Lung (tissue), 12 donors: ENCODE data around the gene COL18A1. TPM values are rescaled to one million over a fixed set of nuclear protein-coding genes. Genes with fewer than 3 reads are reported as not detected.
A peak's percentile ranks its signal among the peaks of the same experiment; 100 is the strongest.

Experiments
- ATAC-seq: fragments of 200-7000 bp; cut with Tn5 transposase; one replicate; pipeline ENCODE4 v1.9.1; 2020; ENCODE audit warnings: moderate number of reproducible peaks; ENCODE audit not compliant: insufficient read depth, low FRiP score
- DNase-seq, 3 donors: peaks; one replicate each; pipeline ENCODE4 v3.0.0-alpha.2; 2013 to 2017
- H3K27ac ChIP-seq, 2 donors: one replicate each; pipeline ENCODE4 v1.5.1; 2013; ENCODE audit warnings: mild to moderate bottlenecking in 2 of 2, moderate library complexity in 2 of 2, control low read depth in 1 of 2, inconsistent platforms in 1 of 2, low read depth in 1 of 2, low read length in 1 of 2
- H3K27me3 ChIP-seq, 3 donors: one replicate each; pipeline ENCODE4 v1.5.1; 2013; ENCODE audit warnings: low read length in 2 of 3; ENCODE audit not compliant: control insufficient read depth in 3 of 3, insufficient read depth in 3 of 3
- H3K36me3 ChIP-seq, 4 donors: one replicate each; pipeline ENCODE4 v1.5.1; 2013; ENCODE audit warnings: low read length in 4 of 4, mild to moderate bottlenecking in 1 of 4, moderate library complexity in 1 of 4; ENCODE audit not compliant: control insufficient read depth in 4 of 4, insufficient read depth in 4 of 4
- H3K4me1 ChIP-seq, 5 donors: one replicate each; pipeline ENCODE4 v1.5.1; 2013; ENCODE audit warnings: low read length in 5 of 5, mild to moderate bottlenecking in 2 of 5, moderate library complexity in 1 of 5; ENCODE audit not compliant: control insufficient read depth in 5 of 5, insufficient read depth in 5 of 5
- H3K4me3 ChIP-seq: one replicate; pipeline ENCODE4 v1.5.1; 2013; ENCODE audit warnings: mild to moderate bottlenecking, control low read depth, moderate library complexity
- H3K9ac ChIP-seq, 2 donors: one replicate each; pipeline ENCODE4 v1.5.1; 2013; ENCODE audit warnings: low read length in 2 of 2, control low read depth in 1 of 2; ENCODE audit not compliant: insufficient read depth in 1 of 2
- H3K9me3 ChIP-seq, 4 donors: one replicate each; pipeline ENCODE4 v1.5.1; 2013; ENCODE audit warnings: low read length in 3 of 4, mild to moderate bottlenecking in 1 of 4, moderate library complexity in 1 of 4; ENCODE audit not compliant: control insufficient read depth in 4 of 4, insufficient read depth in 3 of 4
- CTCF ChIP-seq: IDR thresholded peaks from 2 replicates; pipeline ENCODE4 v1.5.1; 2012; ENCODE audit warnings: mild to moderate bottlenecking; ENCODE audit errors: control extremely low read depth, extremely low read depth
- WGBS, 2 donors: extraction: QIAGEN DNeasy Blood & Tissue Kit; methylation state at CpG; one replicate each; pipeline ENCODE4 v1.1.7; 2013; 5-methylcytosine and 5-hydroxymethylcytosine counted together
- polyA plus RNA-seq, 2 donors: library from polyadenylated mRNA; stranded (reverse); fragments of 200-250 nt; gene quantifications; one replicate each; pipeline ENCODE4 v1.2.1, GENCODE V29; 2013
- total RNA-seq, 2 donors: library from RNA; depleted of rRNA in 1 of 2; stranded (reverse); fragments of >200 nt in 1 of 2; gene quantifications; one replicate each; pipeline ENCODE4 v1.2.1, GENCODE V29; 2014 to 2021
- donor health status: control.
- donor health status: control.
- donor health status: Bipolar disorder and iron deficiency.
- donor health status: healthy.
- donor health status: DM: yes; HTN: yes; CAD: no.

The COL18A1 gene
- total and polyA plus RNA-seq, 4 donors = 42.7 to 102 (median 45.8) TPM

- no peak overlapping the region for H3K27ac ChIP-seq
- peaks cover 0 to 16% (median 8%) of the 10 kb centered on the region in 4 donors for H3K36me3 ChIP-seq
- ATAC-seq (no peak), DNase-seq (no peak)
- peaks cover 0 to 7% (median 3%) of the 10 kb centered on the region in 5 donors for H3K4me1 ChIP-seq
- peaks cover 0 to 3% (median 0%) of the 10 kb centered on the region in 3 donors for H3K27me3 ChIP-seq
- 92 to 96% methylated on average over 35 of the region's 35 CpGs for WGBS, 2 donors
- no peak for TF ChIP-seq CTCF
- H3K9me3 ChIP-seq = no peaks in the 10 kb centered on the region
- no peak overlapping the region for H3K9ac ChIP-seq
- H3K4me3 ChIP-seq = no peak overlapping the region
These were observed 75.9 kb downstream of the COL18A1 start for GRCh38 chr21:45480701-45481500.

GRCh38 chr21:45481566-45481965 is 76.6 kb downstream of the COL18A1 start:
- peaks cover 0 to 2% (median 0%) of the 10 kb centered on the region in 3 donors for H3K27me3 ChIP-seq
- H3K9me3 ChIP-seq = no peaks in the 10 kb centered on the region
- whole genome bisulfite sequencing, 2 donors = 93 to 95% methylated on average over 16 of the region's 16 CpGs
- peaks cover 0 to 7% (median 3%) of the 10 kb centered on the region in 5 donors for H3K4me1 ChIP-seq
- no peak overlapping the region for H3K27ac ChIP-seq
- no peak overlapping the region for H3K9ac ChIP-seq
- DNase-seq (no peak), ATAC-seq (no peak)
- TF ChIP-seq CTCF = no peak
- H3K36me3 ChIP-seq = peaks cover 0 to 16% (median 6%) of the 10 kb centered on the region in 4 donors
- no peak overlapping the region for H3K4me3 ChIP-seq

- no peak for TF ChIP-seq CTCF
- 72 to 90% methylated on average over 33 of the region's 33 CpGs for WGBS, 2 donors
- Histone ChIP-seq H3K36me3 (peaks cover 0 to 16% (median 5%) of the 10 kb centered on the region in 4 donors), H3K27me3 (no peaks in the 10 kb centered on the region), H3K9ac (no peak overlapping the region), H3K4me3 (no peak overlapping the region), H3K4me1 (peaks cover 0 to 7% (median 3%) of the 10 kb centered on the region in 5 donors), H3K9me3 (no peaks in the 10 kb centered on the region), H3K27ac (peak overlapping the region in 1 of 2 donors; percentile 21)
- ATAC-seq = no peak
- no peak for DNase-seq
These were observed 77.3 kb downstream of the COL18A1 start for GRCh38 chr21:45481977-45482898.
